ENCODE data around the gene SORL1. TPM values are rescaled to one million over a fixed set of nuclear protein-coding genes. Genes with fewer than 3 reads are reported as not detected.
A peak's percentile ranks its signal among the peaks of the same experiment; 100 is the strongest.

The SORL1 gene
- total and polyA plus RNA-seq, 2 of the 8 experiments (the other 6 are each of a cell fraction or from before 2014, with no cell fraction given): 38.1 to 65.5 TPM

GRCh38 chr11:121408830-121409229, 43.3 kb upstream of the SORL1 start:
- FAIRE-seq: peak; percentile 7
- TF ChIP-seq BRCA1 (IDR thresholded peaks at IDR 0.05; ENCODE audit: low read depth, low read length): no peak
- TF ChIP-seq EZH2 (IDR thresholded peaks at IDR 0.05; ENCODE audit: low read depth, low read length, severe bottlenecking): no peak

More at GRCh38 chr11:121408830-121409229, 43.3 kb upstream of the SORL1 start:
- peak overlapping the region; percentile 96 for H3K23ac ChIP-seq (ENCODE audit: insufficient read length)
- H3K4ac ChIP-seq (replicated peaks; ENCODE audit: insufficient read length, low read depth, low read length): peak overlapping the region; percentile 78
- peak overlapping the region; percentile 86; the same call in 1 of the 2 replicates for H2BK20ac ChIP-seq (ENCODE audit: low read length)
- H3K79me1 ChIP-seq (ENCODE audit: low read depth, low read length): no peaks in the 10 kb centered on the region
- H3K14ac ChIP-seq (ENCODE audit: insufficient read length): no peak overlapping the region
- no peaks in the 10 kb centered on the region for H4K20me1 ChIP-seq (replicated peaks in 1 of 2; ENCODE audit: control insufficient read depth in 1 of 2, insufficient read depth in 2 of 2, low read length in 2 of 2)
- H2BK5ac ChIP-seq (ENCODE audit: low read depth, low read length): no peak overlapping the region; the same call in 1 of the 2 replicates
- peak overlapping the region; percentile 54 for H4K5ac ChIP-seq (ENCODE audit: insufficient read length, low read depth, low read length)
- 85% methylated on average over 2 of the region's 2 CpGs; no CpG with 5 or more reads in 1 of the 2 experiments for WGBS, 2 experiments (ENCODE audit: extremely low coverage in 1 of 2, insufficient coverage in 1 of 2, insufficient read length in 1 of 2, insufficient replicate concordance in 2 of 2, low coverage in 1 of 2, low lambda C conversion rate in 2 of 2, missing lambda C conversion rate in 1 of 2)
- peak overlapping the region; percentile 88 for H3K18ac ChIP-seq (ENCODE audit: extremely low read depth, low read length)
- no peaks in the 10 kb centered on the region for H3K27me3 ChIP-seq (replicated peaks in 1 of 4; ENCODE audit: control insufficient read depth in 3 of 4, extremely low read depth in 1 of 4, insufficient read depth in 3 of 4, low read length in 3 of 4)
- no peak overlapping the region for H4K8ac ChIP-seq (ENCODE audit: extremely low read depth, insufficient read depth, low read length)
- no peak overlapping the region for H3K4me3 ChIP-seq (ENCODE audit: extremely low read depth in 1 of 4, insufficient read depth in 2 of 4, low read depth in 3 of 4, low read length in 4 of 4)
- H3K9ac ChIP-seq (replicated peaks in 1 of 4; ENCODE audit: extremely low read depth in 1 of 4, low read depth in 3 of 4, low read length in 3 of 4): no peak overlapping the region
- no peaks in the 10 kb centered on the region for H3K36me3 ChIP-seq (ENCODE audit: control insufficient read depth in 2 of 4, insufficient read depth in 4 of 4, low read length in 3 of 4)
- no peak overlapping the region for H3K27ac ChIP-seq (ENCODE audit: low read depth, low read length)
- CTCF ChIA-PET (ENCODE audit: partially characterized antibody): interaction anchor here (0.8 to 1.0 kb wide), 2 partner anchors 25 to 33 kb away, joined by 3 read pairs; no protein-coding TSS in a partner anchor
- no peak overlapping the region for H2BK12ac ChIP-seq (ENCODE audit: low read depth, low read length)
- H3K4me2 ChIP-seq (ENCODE audit: insufficient read depth in 1 of 2, low read depth in 2 of 2, low read length in 2 of 2): no peak overlapping the region
- H3K56ac ChIP-seq (replicated peaks; ENCODE audit: insufficient read length, low read depth, low read length): no peak overlapping the region
- peak overlapping the region; percentile 89 for H4K91ac ChIP-seq (replicated peaks; ENCODE audit: insufficient read length, low read length)
- no peaks in the 10 kb centered on the region for H3K79me2 ChIP-seq (ENCODE audit: control insufficient read depth in 1 of 2, insufficient read depth in 2 of 2, low read length in 2 of 2)
- H2AK5ac ChIP-seq (ENCODE audit: low read depth, low read length): no peak overlapping the region
- H3K4me1 ChIP-seq (replicated peaks in 1 of 4; ENCODE audit: control insufficient read depth in 3 of 4, insufficient read depth in 4 of 4, low read length in 3 of 4): peaks cover 0 to 19% (median 3%) of the 10 kb centered on the region in 4 experiments; a peak in 4 of 7 replicates
- peak overlapping the region; percentile 96 for H2BK120ac ChIP-seq (replicated peaks; ENCODE audit: low read depth, low read length)
- H2AFZ ChIP-seq (ENCODE audit: low read length): no peak overlapping the region
- H2BK15ac ChIP-seq (ENCODE audit: low read length): no peak overlapping the region
- POLR2A ChIA-PET (ENCODE audit: partially characterized antibody): no interaction called here
- DNase-seq (ENCODE audit: low read depth in 1 of 2, low spot score in 2 of 2): no peak
- no peaks in the 10 kb centered on the region for H3K9me3 ChIP-seq (ENCODE audit: insufficient read depth in 2 of 2, low read depth in 1 of 2, low read length in 1 of 2)
- H3K23me2 ChIP-seq (ENCODE audit: low read depth, low read length): no peaks in the 10 kb centered on the region

All from H1 (cell line).